Superior temporal gyrus (tissue), 1 donor: ENCODE measurements around the gene HPCAL1.

ENCODE experiments used
- DNase-seq: peaks from one replicate; pipeline ENCODE4 v3.0.0-alpha.2; 2016; ENCODE audit errors: extremely low spot score

Gene HPCAL1

GRCh38 chr2:10323535-10323934 is 20.8 kb downstream of the HPCAL1 start:
- no peak for DNase-seq

GRCh38 chr2:10324095-10324832 is 21.6 kb downstream of the HPCAL1 start:
- DNase-seq = no peak

- DNase-seq = no peak
These were observed 22.8 kb downstream of the HPCAL1 start for GRCh38 chr2:10325278-10326145.

GRCh38 chr2:10326151-10326616 is 23.5 kb downstream of the HPCAL1 start:
- no peak for DNase-seq

- no peak for DNase-seq
These were observed 24.2 kb downstream of the HPCAL1 start for GRCh38 chr2:10326707-10327594.

- DNase-seq = no peak
These were observed 25.4 kb downstream of the HPCAL1 start for GRCh38 chr2:10327896-10328669.

GRCh38 chr2:10328670-10329579 is 26.2 kb downstream of the HPCAL1 start:
- DNase-seq = no peak

- no peak for DNase-seq
These were observed 26.8 kb downstream of the HPCAL1 start for GRCh38 chr2:10329580-10329879.

GRCh38 chr2:10329880-10330699 is 27.4 kb downstream of the HPCAL1 start:
- DNase-seq = no peak

- no peak for DNase-seq
These were observed 28.0 kb downstream of the HPCAL1 start for GRCh38 chr2:10330700-10331026.

- DNase-seq = no peak
These were observed 28.5 kb downstream of the HPCAL1 start for GRCh38 chr2:10331027-10331701.

- DNase-seq = no peak
These were observed 29.1 kb downstream of the HPCAL1 start for GRCh38 chr2:10331702-10332401.

GRCh38 chr2:10332402-10333246 is 29.9 kb downstream of the HPCAL1 start:
- no peak for DNase-seq

GRCh38 chr2:10333247-10333613 is 30.5 kb downstream of the HPCAL1 start:
- DNase-seq = no peak

GRCh38 chr2:10333966-10334365 is 31.3 kb downstream of the HPCAL1 start:
- no peak for DNase-seq

- no peak for DNase-seq
These were observed 32.5 kb downstream of the HPCAL1 start for GRCh38 chr2:10335046-10335840.

- no peak for DNase-seq
These were observed 33.6 kb downstream of the HPCAL1 start for GRCh38 chr2:10336283-10336682.
